ENCODE results near the gene MTNR1B. TPM values are rescaled to one million over a fixed set of nuclear protein-coding genes. Genes with fewer than 3 reads are reported as not detected.

The MTNR1B gene
- total and polyA plus RNA-seq, 4 donors: not detected

DNA sequence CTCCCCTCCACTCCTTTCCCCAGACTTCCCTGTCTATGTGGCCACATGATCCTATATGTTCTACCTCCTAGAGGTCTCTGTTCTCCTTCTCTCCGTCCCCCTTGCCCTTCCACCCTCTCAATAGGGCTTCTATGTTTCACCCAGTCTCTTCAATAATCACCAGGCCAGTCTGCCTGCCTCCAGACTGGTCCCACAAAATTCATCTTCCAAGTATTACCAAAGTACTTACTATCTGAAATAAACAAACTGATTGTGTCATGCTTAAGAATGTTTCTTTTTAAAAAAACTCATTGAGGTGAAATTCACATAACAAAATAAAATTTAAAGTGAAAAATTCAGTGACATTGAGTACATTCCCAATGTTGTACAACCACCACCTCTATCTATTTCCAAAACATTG lies 44.2 kb downstream of the MTNR1B start:
- H3K9me3 ChIP-seq (ENCODE audit: control insufficient read depth in 4 of 4, low read length in 3 of 4): peaks cover 0 to 2% (median 0%) of the 10 kb centered on the region in 4 donors
- H3K4me1 ChIP-seq (ENCODE audit: control insufficient read depth in 4 of 4, insufficient read depth in 4 of 4, low read length in 3 of 4): no peaks in the 10 kb centered on the region
- TF ChIP-seq JUND (IDR thresholded peaks at IDR 0.05): no peak
- H3K36me3 ChIP-seq (ENCODE audit: control insufficient read depth in 4 of 4, insufficient read depth in 3 of 4, low read depth in 1 of 4, low read length in 3 of 4): no peaks in the 10 kb centered on the region
- no peak overlapping the region for H3K9ac ChIP-seq (ENCODE audit: low read depth in 1 of 2, low read length in 2 of 2)
- no peak overlapping the region for H3K27ac ChIP-seq (ENCODE audit: low read depth in 1 of 2, low read length in 2 of 2)
- no peak overlapping the region for H3K4me3 ChIP-seq (ENCODE audit: low read depth in 1 of 3, low read length in 3 of 3)
- no peak for DNase-seq (ENCODE audit: low spot score)
- H3K27me3 ChIP-seq (ENCODE audit: control insufficient read depth in 4 of 4, insufficient read depth in 4 of 4, low read length in 3 of 4): no peaks in the 10 kb centered on the region
- 86% methylated on average over 1 of the region's 1 CpG for WGBS

DNA sequence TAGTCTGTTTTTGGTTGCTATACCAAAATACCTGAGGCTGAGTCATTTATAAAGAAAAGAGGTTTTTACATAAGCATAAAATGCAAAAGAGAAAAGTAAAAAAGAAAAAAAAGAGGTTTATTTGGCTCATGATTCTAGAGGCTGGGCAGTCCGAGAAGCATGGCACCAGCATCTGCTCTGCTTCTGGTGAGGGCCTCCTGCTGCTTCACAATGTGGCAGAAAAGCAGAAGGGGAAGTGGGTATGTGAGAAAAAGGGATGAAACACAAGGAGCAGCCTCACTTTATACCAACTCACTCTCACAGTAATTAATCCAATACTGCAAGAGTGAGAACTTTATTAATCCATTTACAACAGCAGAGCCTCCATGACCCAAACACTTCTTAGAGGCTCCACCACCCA lies 47.1 kb downstream of the MTNR1B start:
- DNase-seq (ENCODE audit: low spot score): no peak
- H3K27ac ChIP-seq (ENCODE audit: low read depth in 1 of 2, low read length in 2 of 2): no peak overlapping the region
- H3K4me3 ChIP-seq (ENCODE audit: low read depth in 1 of 3, low read length in 3 of 3): no peak overlapping the region
- WGBS: 87% methylated on average over 1 of the region's 1 CpG
- TF ChIP-seq JUND (IDR thresholded peaks at IDR 0.05) (no peak), HNF4G (IDR thresholded peaks at IDR 0.05) (no peak), RXRA (IDR thresholded peaks at IDR 0.05) (no peak), TAF1 (conservative IDR thresholded peaks at IDR 0.05) (no peak), RAD21 (IDR thresholded peaks at IDR 0.05) (no peak)
- TF ChIP-seq, protein P1, sequence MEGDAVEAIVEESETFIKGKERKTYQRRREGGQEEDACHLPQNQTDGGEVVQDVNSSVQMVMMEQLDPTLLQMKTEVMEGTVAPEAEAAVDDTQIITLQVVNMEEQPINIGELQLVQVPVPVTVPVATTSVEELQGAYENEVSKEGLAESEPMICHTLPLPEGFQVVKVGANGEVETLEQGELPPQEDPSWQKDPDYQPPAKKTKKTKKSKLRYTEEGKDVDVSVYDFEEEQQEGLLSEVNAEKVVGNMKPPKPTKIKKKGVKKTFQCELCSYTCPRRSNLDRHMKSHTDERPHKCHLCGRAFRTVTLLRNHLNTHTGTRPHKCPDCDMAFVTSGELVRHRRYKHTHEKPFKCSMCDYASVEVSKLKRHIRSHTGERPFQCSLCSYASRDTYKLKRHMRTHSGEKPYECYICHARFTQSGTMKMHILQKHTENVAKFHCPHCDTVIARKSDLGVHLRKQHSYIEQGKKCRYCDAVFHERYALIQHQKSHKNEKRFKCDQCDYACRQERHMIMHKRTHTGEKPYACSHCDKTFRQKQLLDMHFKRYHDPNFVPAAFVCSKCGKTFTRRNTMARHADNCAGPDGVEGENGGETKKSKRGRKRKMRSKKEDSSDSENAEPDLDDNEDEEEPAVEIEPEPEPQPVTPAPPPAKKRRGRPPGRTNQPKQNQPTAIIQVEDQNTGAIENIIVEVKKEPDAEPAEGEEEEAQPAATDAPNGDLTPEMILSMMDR (IDR thresholded peaks at IDR 0.05; ENCODE audit: low read depth, low read length, missing input control): no peak
- H3K9ac ChIP-seq (ENCODE audit: low read depth in 1 of 2, low read length in 2 of 2): no peak overlapping the region
- no peaks in the 10 kb centered on the region for H3K36me3 ChIP-seq (ENCODE audit: control insufficient read depth in 4 of 4, insufficient read depth in 3 of 4, low read depth in 1 of 4, low read length in 3 of 4)
- no peaks in the 10 kb centered on the region for H3K27me3 ChIP-seq (ENCODE audit: control insufficient read depth in 4 of 4, insufficient read depth in 4 of 4, low read length in 3 of 4)
- H3K9me3 ChIP-seq (ENCODE audit: control insufficient read depth in 4 of 4, low read length in 3 of 4): peaks cover 0 to 2% (median 0%) of the 10 kb centered on the region in 4 donors
- H3K4me1 ChIP-seq (ENCODE audit: control insufficient read depth in 4 of 4, insufficient read depth in 4 of 4, low read length in 3 of 4): no peaks in the 10 kb centered on the region

DNA sequence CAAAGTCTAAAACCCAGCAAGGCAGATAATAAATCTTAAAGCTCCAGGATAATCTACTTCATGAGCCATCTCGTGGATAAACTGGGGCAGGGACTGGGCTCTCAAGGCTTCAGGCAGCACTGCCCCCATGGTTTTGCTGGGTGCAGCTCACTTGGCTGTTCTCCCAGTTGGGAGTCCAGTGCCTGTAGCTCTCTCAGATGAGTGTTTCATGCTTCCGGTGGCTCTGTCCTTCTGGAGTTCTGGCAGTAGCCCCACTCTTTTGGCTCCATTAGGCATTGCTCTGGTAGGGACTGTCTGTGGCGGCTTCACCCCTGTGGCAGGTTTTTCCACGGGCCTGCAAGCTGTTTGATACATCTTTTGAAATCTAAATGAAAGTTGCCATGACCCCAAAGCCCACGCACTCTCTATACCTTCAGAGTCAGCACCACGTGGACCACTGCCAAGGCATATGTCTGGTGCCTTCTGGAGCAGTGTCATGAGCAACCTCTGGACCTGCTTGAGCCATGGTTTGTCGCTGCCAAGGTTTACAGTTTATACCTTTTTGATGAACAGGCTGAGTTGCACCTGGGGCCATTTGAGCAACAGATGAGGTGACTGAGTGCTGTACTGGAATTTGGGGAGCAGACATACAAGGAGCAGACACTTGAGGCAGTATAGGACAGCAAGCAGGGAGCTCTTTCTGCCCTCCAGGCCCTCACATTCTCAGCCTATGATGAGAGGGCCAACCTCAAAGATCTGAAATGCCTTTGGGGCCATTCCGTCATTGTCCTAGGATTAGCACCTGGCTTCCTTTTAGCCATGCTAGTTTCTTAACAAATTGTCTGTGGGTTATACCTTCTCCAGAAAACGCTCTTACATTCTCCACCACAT lies 48.6 kb downstream of the MTNR1B start:
- no peak overlapping the region for H3K9ac ChIP-seq (ENCODE audit: low read depth in 1 of 2, low read length in 2 of 2)
- no peaks in the 10 kb centered on the region for H3K27me3 ChIP-seq (ENCODE audit: control insufficient read depth in 4 of 4, insufficient read depth in 4 of 4, low read length in 3 of 4)
- TF ChIP-seq HNF4A (conservative IDR thresholded peaks at IDR 0.05) (peak in 1 of 2 donors; percentile 5), RXRA (IDR thresholded peaks at IDR 0.05) (no peak), RAD21 (IDR thresholded peaks at IDR 0.05) (peak in 1 of 2 donors; percentile 46)
- WGBS: 82% methylated on average over 9 of the region's 9 CpGs
- no peak for DNase-seq (ENCODE audit: low spot score)
- H3K9me3 ChIP-seq (ENCODE audit: control insufficient read depth in 4 of 4, low read length in 3 of 4): peaks cover 0 to 2% (median 0%) of the 10 kb centered on the region in 4 donors
- no peak overlapping the region for H3K27ac ChIP-seq (ENCODE audit: low read depth in 1 of 2, low read length in 2 of 2)
- no peak overlapping the region for H3K4me3 ChIP-seq (ENCODE audit: low read depth in 1 of 3, low read length in 3 of 3)
- no peaks in the 10 kb centered on the region for H3K36me3 ChIP-seq (ENCODE audit: control insufficient read depth in 4 of 4, insufficient read depth in 3 of 4, low read depth in 1 of 4, low read length in 3 of 4)
- H3K4me1 ChIP-seq (ENCODE audit: control insufficient read depth in 4 of 4, insufficient read depth in 4 of 4, low read length in 3 of 4): no peaks in the 10 kb centered on the region

DNA sequence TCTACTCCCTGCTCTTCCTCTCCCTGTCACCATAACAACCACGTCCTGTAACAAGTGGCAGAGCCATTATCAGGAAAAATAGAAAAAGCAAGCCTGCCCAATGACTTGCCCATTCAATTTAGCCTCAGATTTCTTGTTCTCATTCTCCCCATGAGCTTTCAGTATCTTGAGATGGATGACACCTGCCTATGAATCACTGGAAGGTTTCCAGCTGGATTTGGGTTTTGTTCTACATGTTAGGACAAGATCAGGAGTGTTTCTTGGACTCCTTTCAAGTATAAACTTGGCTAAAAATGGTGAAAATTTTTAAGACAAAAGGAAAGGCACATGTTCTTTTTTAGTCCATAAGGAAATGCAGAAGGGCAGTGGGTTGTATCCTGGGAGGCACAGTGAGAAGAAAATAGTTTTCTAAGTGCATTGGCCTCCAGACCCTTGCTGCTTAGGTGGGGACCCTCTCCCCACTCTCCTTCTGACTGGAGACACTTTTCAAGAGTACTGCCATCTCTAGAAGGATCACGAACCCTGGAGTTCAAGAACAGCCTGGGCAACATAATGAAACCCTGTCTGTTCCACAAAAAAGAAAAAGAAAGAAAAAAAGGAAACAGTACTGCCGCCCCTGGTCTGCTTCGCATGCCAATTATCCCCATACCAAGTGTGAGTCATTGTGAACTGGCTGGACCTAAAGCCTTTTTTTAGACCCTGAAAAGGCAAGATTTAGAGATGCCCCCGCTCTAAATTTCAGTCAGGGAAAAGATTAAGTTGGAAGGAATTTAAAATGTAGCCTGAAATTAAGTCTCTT lies 51.0 kb downstream of the MTNR1B start:
- no peak overlapping the region for H3K9ac ChIP-seq (ENCODE audit: low read depth in 1 of 2, low read length in 2 of 2)
- H3K27ac ChIP-seq (ENCODE audit: low read depth in 1 of 2, low read length in 2 of 2): no peak overlapping the region
- no peak for DNase-seq (ENCODE audit: low spot score)
- H3K27me3 ChIP-seq (ENCODE audit: control insufficient read depth in 4 of 4, insufficient read depth in 4 of 4, low read length in 3 of 4): no peaks in the 10 kb centered on the region
- H3K4me3 ChIP-seq (ENCODE audit: low read depth in 1 of 3, low read length in 3 of 3): no peak overlapping the region
- peaks cover 0 to 7% (median 5%) of the 10 kb centered on the region in 4 donors for H3K4me1 ChIP-seq (ENCODE audit: control insufficient read depth in 4 of 4, insufficient read depth in 4 of 4, low read length in 3 of 4)
- peaks cover 0 to 2% (median 0%) of the 10 kb centered on the region in 4 donors for H3K9me3 ChIP-seq (ENCODE audit: control insufficient read depth in 4 of 4, low read length in 3 of 4)
- no peaks in the 10 kb centered on the region for H3K36me3 ChIP-seq (ENCODE audit: control insufficient read depth in 4 of 4, insufficient read depth in 3 of 4, low read depth in 1 of 4, low read length in 3 of 4)
- 70% methylated on average over 5 of the region's 5 CpGs for WGBS
- TF ChIP-seq, protein P1 (IDR thresholded peaks at IDR 0.05; ENCODE audit: low read depth, low read length, missing input control): no peak
- TF ChIP-seq, protein P2, sequence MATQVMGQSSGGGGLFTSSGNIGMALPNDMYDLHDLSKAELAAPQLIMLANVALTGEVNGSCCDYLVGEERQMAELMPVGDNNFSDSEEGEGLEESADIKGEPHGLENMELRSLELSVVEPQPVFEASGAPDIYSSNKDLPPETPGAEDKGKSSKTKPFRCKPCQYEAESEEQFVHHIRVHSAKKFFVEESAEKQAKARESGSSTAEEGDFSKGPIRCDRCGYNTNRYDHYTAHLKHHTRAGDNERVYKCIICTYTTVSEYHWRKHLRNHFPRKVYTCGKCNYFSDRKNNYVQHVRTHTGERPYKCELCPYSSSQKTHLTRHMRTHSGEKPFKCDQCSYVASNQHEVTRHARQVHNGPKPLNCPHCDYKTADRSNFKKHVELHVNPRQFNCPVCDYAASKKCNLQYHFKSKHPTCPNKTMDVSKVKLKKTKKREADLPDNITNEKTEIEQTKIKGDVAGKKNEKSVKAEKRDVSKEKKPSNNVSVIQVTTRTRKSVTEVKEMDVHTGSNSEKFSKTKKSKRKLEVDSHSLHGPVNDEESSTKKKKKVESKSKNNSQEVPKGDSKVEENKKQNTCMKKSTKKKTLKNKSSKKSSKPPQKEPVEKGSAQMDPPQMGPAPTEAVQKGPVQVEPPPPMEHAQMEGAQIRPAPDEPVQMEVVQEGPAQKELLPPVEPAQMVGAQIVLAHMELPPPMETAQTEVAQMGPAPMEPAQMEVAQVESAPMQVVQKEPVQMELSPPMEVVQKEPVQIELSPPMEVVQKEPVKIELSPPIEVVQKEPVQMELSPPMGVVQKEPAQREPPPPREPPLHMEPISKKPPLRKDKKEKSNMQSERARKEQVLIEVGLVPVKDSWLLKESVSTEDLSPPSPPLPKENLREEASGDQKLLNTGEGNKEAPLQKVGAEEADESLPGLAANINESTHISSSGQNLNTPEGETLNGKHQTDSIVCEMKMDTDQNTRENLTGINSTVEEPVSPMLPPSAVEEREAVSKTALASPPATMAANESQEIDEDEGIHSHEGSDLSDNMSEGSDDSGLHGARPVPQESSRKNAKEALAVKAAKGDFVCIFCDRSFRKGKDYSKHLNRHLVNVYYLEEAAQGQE (IDR thresholded peaks at IDR 0.05): no peak
- no peak for TF ChIP-seq NR2F2 (IDR thresholded peaks at IDR 0.05)

All from liver (tissue), 9 donors.